HG03342 (cell line): Measurements from ENCODE around the gene THSD1.
"Not testable (repeated sequence)": the region's sequence is repeated elsewhere in the genome, so short reads cannot be mapped to it uniquely, and the experiment has no call there.

Source experiments
- ATAC-seq: cut with Tn5 transposase; IDR thresholded peaks from one replicate; pipeline ENCODE4 v1.9.1; 2021; ENCODE audit warnings: mild to moderate bottlenecking, moderate library complexity; ENCODE audit not compliant: unreplicated experiment

THSD1 gene

GRCh38 chr13:52362169-52362887 lies 43.6 kb downstream of the THSD1 start:
- ATAC-seq = not testable (repeated sequence)

- ATAC-seq = no peak
Measured at GRCh38 chr13:52361225-52361624, 44.7 kb downstream of the THSD1 start.

DNA sequence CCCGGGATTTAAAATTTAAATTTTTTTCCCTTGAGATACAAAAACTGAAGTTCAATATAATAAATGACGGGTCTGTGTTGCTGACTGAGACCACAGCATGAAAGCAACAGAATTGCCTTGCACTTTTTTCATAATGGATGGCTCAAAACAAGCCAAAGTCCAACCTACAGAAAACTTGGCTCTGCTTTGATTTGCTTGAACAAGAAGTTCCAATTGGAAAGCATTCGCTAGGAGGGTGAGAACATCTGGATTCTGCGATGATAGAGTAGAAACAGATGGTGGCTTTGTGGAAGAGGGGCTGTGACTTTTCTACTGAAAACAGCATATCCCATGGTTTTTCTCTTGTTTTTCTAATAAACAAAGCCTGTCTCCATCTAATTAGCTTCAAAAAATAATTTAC lies 46.4 kb downstream of the THSD1 start:
- ATAC-seq = no peak

DNA sequence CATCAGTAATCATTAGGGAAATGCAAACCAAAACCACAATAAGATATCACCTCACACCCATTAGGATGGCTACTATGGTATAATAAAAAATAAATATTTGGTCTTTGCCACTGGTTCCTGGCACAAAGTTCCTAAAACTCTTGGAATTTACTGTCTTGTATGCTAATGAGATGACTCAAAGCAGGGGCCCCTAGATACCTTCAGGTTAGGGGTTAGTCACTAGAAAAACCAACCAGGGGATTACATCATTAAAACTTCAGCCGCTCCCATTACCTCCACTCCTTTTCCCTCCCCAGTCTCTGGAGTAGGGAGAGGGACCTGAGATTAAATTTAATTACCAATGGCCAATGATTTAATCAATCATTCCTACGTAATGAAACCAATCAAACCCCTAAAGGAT lies 49.6 kb downstream of the THSD1 start:
- no peak for ATAC-seq

- no peak for ATAC-seq
Measured at GRCh38 chr13:52353193-52353592, 52.8 kb downstream of the THSD1 start.

DNA sequence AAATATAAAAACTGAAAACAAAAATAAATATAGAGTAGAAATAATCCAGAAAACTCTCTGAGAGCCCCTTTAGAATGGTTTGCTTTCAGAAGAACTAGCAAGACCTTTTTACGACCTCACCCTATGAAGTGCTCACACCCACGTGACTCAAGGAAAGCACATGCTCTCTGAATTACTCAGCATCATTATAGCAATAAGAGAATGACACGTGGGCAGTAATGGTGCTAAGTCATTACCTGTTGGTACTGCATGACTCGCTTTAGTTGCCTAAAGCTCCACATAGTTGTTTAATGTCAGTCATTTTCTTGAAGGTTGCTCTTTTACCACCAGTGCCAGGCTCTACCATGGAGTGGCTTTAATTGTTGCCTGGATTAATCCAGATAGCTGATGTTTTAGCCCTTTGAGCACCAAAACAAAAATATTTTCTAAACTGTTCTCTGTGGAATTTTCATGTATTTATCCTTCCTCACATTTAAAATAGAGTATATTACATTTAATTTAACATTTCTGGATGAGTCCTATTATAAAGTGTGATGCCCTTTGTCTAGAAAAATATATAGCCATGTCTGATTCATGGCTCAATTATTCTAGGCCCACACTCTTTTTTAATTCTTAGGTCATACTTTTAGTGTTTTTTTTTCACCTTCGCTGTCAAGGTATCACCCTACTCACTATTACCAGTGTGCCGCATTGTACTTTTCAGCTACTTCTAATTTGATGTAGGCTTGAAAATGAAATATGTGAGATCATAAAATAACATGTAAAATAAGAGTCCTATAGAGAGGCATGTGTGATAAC lies 56.8 kb downstream of the THSD1 start:
- ATAC-seq = no peak

DNA sequence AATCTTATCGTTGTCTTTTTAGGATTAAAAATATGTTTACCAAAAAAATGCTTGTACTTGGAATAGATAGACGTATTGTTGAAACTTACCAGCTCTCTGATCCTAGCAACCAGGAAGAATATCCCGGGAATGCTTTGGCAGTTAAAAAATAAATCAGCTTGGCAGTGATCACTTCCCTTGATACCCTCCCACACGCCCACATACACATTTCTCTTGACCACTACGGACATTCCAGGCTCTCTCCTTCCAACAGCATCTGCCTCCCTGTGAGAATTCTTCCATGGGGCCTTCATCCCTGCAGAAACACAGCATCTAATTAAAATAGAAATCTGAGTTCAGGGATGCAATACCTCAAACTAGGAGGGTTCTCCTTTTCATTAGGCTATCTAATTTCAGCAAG lies 57.9 kb downstream of the THSD1 start:
- ATAC-seq = no peak

DNA sequence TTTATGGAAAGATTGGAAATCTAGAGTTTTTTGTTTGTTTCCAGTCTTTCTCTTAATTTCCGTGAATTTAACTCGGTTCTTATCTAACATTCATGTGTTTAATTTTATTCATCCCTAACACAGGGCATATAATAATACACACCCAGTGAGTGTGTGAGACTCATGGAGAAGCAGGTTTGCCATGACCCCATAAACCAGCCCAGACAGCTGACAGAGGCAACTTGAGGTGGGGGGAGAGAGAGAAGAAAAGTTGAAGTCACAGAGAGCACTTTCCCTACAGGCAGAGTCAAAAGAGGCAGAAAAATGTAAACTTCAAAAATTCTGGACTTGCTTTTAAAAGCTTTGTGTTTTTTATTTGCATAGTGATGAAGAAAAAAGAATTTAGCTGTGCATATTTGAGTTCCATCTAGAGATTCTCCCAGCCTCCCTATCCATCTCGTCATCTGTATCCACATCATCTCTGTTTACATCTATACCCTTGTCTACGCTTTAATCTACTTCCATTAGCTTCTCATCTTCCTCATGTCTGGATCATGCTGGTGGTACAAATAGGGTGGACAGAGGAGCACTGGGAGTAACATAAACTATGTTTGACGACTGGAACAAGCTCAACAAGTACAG lies 60.2 kb downstream of the THSD1 start:
- no peak for ATAC-seq

DNA sequence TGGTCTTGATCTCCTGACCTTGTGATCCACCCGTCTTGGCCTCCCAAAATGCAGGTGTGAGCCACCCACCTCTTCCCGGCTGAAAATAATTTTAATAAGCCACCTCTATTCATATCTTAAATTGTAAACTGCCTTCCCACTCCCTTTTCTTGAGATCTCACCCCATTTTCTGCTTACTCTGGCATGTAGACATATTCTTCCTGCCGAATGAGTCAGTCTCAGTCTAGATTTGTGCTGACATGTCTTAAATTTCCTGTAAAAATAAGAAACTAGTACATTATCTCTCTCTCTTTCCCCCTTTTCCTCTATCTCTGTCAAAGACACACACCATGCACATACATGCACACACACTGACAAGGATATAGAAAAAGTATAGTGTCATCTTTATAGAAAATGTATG lies 60.9 kb downstream of the THSD1 start:
- no peak for ATAC-seq

GRCh38 chr13:52344108-52344507 lies 61.9 kb downstream of the THSD1 start:
- no peak for ATAC-seq

- ATAC-seq = not testable (repeated sequence)
Measured at GRCh38 chr13:52342203-52342602, 63.8 kb downstream of the THSD1 start.

- not testable (repeated sequence) for ATAC-seq
Measured at GRCh38 chr13:52337828-52338455, 68.0 kb downstream of the THSD1 start.

DNA sequence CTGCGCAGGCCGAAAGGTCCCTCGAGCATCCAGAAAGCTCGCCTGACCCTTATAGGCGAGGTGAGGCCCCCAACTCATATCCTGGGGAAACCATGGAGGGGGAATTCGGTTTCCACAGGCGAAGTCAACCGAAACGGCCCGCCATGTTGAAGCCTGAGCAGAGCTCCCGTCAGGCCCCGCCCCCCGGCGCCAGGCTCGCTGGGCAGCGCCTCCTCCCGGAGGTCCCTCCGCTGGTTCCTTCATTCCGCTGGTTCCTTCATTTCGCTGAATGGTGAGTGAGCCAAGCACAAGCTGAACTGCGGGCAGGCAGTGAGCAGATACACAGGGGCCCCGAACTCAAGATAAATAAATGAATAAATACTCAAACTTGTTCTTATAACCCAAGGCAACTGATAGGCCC lies 71.9 kb downstream of the THSD1 start:
- ATAC-seq = not testable (repeated sequence)

- ATAC-seq = not testable (repeated sequence)
Measured at GRCh38 chr13:52331844-52332243, 74.1 kb downstream of the THSD1 start.
